BLaER1 treated with 17β-estradiol and CSF1 and Interleukin-3, amounts not matched to agents 10 nM and 100 nM (cell line): ENCODE results near the gene TBC1D16.

Experiments used
- H3K27ac ChIP-seq, 11 experiments: shearing (Covaris generic); formaldehyde crosslinking; 2 replicates each; pipeline ENCODE4 v1.8.1; 2022
- H3K27me3 ChIP-seq, 11 experiments: shearing (Covaris generic); formaldehyde crosslinking; 2 replicates each; pipeline ENCODE4 v1.8.1; 2022
- H3K36me3 ChIP-seq, 11 experiments: shearing (Covaris generic); formaldehyde crosslinking; 2 replicates each; pipeline ENCODE4 v1.8.1; 2022
- H3K4me1 ChIP-seq, 10 experiments: shearing (Covaris generic); formaldehyde crosslinking; 2 replicates each; pipeline ENCODE4 v1.8.1; 2022
- H3K4me2 ChIP-seq, 11 experiments: shearing (Covaris generic); formaldehyde crosslinking; 2 replicates each; pipeline ENCODE4 v1.8.1; 2022
- H3K4me3 ChIP-seq, 10 experiments: shearing (Covaris generic); formaldehyde crosslinking; 2 replicates each; pipeline ENCODE4 v1.8.1; 2022
- H3K9ac ChIP-seq, 11 experiments: shearing (Covaris generic); formaldehyde crosslinking; 2 replicates each; pipeline ENCODE4 v1.8.1; 2022
- H3K9me3 ChIP-seq, 11 experiments: shearing (Covaris generic); formaldehyde crosslinking; replicated peaks in 1 of 11; 2 replicates each; pipeline ENCODE4 v1.8.1; 2022
- H4K20me1 ChIP-seq, 11 experiments: shearing (Covaris generic); formaldehyde crosslinking; 2 replicates each; pipeline ENCODE4 v1.8.1; 2022
- Cebpa-rat ChIP-seq, 11 experiments: shearing (Covaris generic); IDR thresholded peaks; 2 replicates each; pipeline ENCODE4 v1.8.1; 2022

TBC1D16 gene

DNA sequence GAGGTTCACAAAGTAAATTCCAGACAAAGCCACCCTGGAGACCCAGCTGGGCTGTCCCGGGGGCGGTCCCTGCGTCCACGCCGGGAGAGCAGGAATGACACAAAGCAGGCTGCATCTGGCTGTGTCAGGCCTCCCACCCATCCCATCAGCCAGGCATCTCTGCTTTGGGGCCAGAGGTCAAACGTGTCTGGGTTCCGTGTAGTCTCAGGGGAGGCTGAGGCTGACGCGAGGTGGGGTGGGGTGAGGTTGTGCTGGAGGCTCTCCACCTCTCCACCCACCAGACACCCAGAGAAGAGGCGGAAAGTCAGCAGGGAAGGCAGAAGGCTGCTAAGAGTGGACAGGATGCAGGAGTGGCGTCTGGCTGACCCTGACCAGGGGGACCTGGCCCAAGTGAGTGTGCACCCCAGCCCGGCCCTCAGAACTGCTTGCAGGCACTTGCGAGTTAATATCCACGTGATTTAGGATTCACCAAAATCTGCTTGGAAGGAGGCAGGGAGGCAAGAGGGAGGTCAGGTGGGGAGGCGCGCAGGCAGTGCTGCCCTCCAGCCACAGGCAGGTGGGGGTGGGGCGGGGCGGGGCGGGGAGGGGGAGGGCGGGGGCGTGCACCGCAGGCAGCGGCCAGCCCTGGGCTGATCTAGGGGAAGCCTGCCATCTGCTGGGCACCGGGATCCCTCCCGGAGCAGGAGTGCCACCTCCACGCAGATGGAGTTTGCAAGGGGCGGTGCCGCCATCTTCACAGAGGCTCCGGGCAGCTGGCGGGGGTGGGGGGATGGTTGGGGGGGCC, 44.3 kb downstream of the TBC1D16 start:
- peaks cover 0 to 38% (median 13%) of the 10 kb centered on the region in 11 experiments; a peak in 14 of 22 replicates for H4K20me1 ChIP-seq
- H3K4me2 ChIP-seq = peak overlapping the region; percentile 82 to 100 (median 99)
- no peak for TF ChIP-seq Cebpa-rat (IDR thresholded peaks at IDR 0.05)
- peaks cover 60 to 97% (median 91%) of the 10 kb centered on the region in 10 experiments for H3K4me1 ChIP-seq
- no peaks in the 10 kb centered on the region for H3K9me3 ChIP-seq
- peaks cover 0 to 36% (median 17%) of the 10 kb centered on the region in 11 experiments; a peak in 14 of 22 replicates for H3K27me3 ChIP-seq
- H3K4me3 ChIP-seq = peak overlapping the region; percentile 48 to 70 (median 60); a peak in 18 of 20 replicates
- H3K27ac ChIP-seq = peak overlapping the region in 7 of 11 experiments; percentile 92 to 98 (median 96); a peak in 14 of 22 replicates
- no peaks in the 10 kb centered on the region for H3K36me3 ChIP-seq
- peak overlapping the region in 10 of 11 experiments; percentile 44 to 85 (median 80); a peak in 16 of 22 replicates for H3K9ac ChIP-seq

DNA sequence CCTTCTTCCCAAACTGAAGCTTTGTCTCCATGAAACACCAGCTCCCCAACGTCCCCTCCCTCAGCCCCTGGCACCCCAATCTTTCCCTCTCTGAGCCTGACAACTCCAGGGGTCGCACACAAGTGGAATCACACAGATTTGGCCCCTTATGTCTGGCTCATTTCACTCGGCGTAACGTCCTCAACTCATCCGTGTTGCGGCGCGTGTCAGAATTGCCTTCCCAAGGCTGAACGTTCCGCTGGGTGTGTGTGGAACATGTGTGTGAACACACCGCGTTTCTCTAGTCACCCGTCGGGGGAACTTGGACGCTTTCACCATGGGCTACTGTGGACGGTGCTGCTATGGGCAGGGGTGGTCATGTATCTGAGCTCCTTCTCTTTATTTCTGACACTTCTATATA, 45.0 kb downstream of the TBC1D16 start:
- H3K4me1 ChIP-seq = peaks cover 54 to 97% (median 91%) of the 10 kb centered on the region in 10 experiments
- no peaks in the 10 kb centered on the region for H3K36me3 ChIP-seq
- 0 out of 22 replicates have a peak overlapping the region, but pooled peaks of 2 of the 11 experiments have one; percentile 15 to 36 for H3K27ac ChIP-seq
- peak overlapping the region in 2 of 11 experiments; percentile 25 to 49; a peak in 3 of 22 replicates for H3K9ac ChIP-seq
- H3K27me3 ChIP-seq = peaks cover 0 to 36% (median 17%) of the 10 kb centered on the region in 11 experiments; a peak in 14 of 22 replicates
- TF ChIP-seq Cebpa-rat (IDR thresholded peaks at IDR 0.05) = no peak
- H3K4me3 ChIP-seq = no peak overlapping the region
- no peaks in the 10 kb centered on the region for H3K9me3 ChIP-seq
- H3K4me2 ChIP-seq = peak overlapping the region in 10 of 11 experiments; percentile 59 to 91 (median 80); a peak in 18 of 22 replicates
- H4K20me1 ChIP-seq = peaks cover 0 to 42% (median 17%) of the 10 kb centered on the region in 11 experiments; a peak in 14 of 22 replicates

DNA sequence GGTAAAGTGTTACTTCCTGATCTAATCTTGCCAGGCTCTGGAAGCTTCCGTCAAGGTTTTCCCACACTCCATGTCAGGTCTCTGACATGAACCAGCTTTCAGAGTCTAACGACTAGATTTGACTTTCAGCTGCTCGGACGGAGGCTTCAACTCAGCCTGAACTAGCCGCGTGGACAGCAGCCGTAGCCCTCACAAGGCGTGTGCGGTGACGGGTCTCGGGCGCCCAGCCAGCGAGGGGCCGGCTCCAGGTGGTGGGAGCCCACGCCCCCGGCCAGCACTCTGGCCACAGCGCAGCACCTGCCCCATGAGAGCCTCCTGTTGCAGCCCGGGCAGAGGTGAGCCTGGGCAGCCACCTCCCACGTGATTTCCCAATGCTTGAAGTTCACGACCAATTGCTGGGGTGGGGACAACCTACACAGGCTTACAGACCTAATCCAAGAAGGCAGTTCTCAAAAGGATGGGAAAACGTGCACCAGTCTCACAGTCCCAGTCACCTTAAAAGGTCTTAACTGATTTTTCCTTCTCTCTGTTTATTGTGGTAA, 45.5 kb downstream of the TBC1D16 start:
- H3K27me3 ChIP-seq = peaks cover 0 to 36% (median 17%) of the 10 kb centered on the region in 11 experiments; a peak in 14 of 22 replicates
- peaks cover 53 to 97% (median 91%) of the 10 kb centered on the region in 10 experiments for H3K4me1 ChIP-seq
- TF ChIP-seq Cebpa-rat (IDR thresholded peaks at IDR 0.05) = no peak

GRCh38 chr17:79989106-79989835, 46.4 kb downstream of the TBC1D16 start:
- Histone ChIP-seq H3K9me3 (no peaks in the 10 kb centered on the region), H3K4me3 (no peak overlapping the region), H3K27ac (peak overlapping the region in 1 of 11 experiments; percentile 44; a peak in 3 of 22 replicates), H3K27me3 (peaks cover 0 to 36% (median 17%) of the 10 kb centered on the region in 11 experiments; a peak in 14 of 22 replicates), H3K9ac (peak overlapping the region in 3 of 11 experiments; percentile 2 to 59 (median 46); a peak in 4 of 22 replicates), H4K20me1 (peaks cover 5 to 50% (median 17%) of the 10 kb centered on the region in 11 experiments; a peak in 14 of 22 replicates), H3K36me3 (no peaks in the 10 kb centered on the region), H3K4me2 (peak overlapping the region; percentile 64 to 91 (median 83); a peak in 21 of 22 replicates), H3K4me1 (peaks cover 45 to 96% (median 90%) of the 10 kb centered on the region in 10 experiments)
- no peak for TF ChIP-seq Cebpa-rat (IDR thresholded peaks at IDR 0.05)

More for the DNA sequence above, 45.5 kb downstream of the TBC1D16 start:
- Histone ChIP-seq H3K9ac (0 out of 22 replicates have a peak overlapping the region, but pooled peaks of 1 of the 11 experiments have one; percentile 49), H3K9me3 (no peaks in the 10 kb centered on the region), H3K4me3 (no peak overlapping the region), H3K4me2 (peak overlapping the region in 8 of 11 experiments; percentile 11 to 91 (median 81); a peak in 9 of 22 replicates), H3K27ac (no peak overlapping the region), H4K20me1 (peaks cover 3 to 47% (median 17%) of the 10 kb centered on the region in 11 experiments; a peak in 14 of 22 replicates), H3K36me3 (no peaks in the 10 kb centered on the region)

DNA sequence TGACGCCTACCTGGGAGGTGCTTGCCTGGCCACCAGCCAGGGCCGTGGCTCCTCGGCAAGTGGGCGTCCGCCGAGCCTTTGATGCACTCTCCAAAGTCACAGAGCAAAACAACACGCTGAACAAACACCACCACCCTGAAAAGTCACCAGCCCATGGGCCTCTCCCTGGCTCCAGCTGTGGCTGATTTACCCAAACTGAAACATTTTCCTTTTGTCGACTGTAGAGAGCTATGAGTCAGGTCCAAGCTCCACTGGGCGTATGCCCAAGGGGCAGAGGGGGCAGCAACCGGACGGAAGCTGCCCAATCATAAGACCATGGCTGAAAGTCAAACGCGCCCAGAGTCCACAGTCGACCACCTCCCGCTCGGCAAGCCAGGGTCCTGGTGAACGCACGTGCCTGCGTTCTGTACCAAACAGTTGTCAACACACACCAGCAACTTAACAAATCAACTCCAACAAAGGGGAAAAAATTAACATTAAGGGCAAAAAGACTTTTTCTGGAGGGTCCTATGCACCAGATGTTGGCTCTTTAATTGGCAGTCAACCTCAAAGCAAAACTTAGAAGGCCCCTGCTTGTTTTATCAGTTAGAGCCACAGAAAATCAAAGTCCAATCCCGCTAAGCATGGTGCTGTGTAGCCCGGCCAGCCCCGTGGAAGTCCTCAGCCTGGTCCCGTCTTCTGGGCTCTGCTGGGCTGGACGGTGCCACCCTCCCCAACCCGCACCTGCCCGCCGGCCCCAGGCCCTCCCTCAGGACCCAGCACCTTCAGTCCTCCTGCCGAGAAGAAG, 47.3 kb downstream of the TBC1D16 start:
- Histone ChIP-seq H3K9me3 (no peaks in the 10 kb centered on the region), H3K27ac (peak overlapping the region in 7 of 11 experiments; percentile 5 to 57 (median 26); a peak in 8 of 22 replicates), H3K36me3 (no peaks in the 10 kb centered on the region), H3K9ac (peak overlapping the region in 10 of 11 experiments; percentile 6 to 59 (median 38); a peak in 12 of 22 replicates), H3K4me1 (peaks cover 40 to 96% (median 89%) of the 10 kb centered on the region in 10 experiments), H3K4me2 (peak overlapping the region; percentile 64 to 91 (median 83)), H4K20me1 (peaks cover 5 to 52% (median 19%) of the 10 kb centered on the region in 11 experiments; a peak in 14 of 22 replicates), H3K27me3 (peaks cover 0 to 36% (median 17%) of the 10 kb centered on the region in 11 experiments; a peak in 14 of 22 replicates), H3K4me3 (peak overlapping the region in 2 of 10 experiments; percentile 6 to 7; a peak in 1 of 20 replicates)
- TF ChIP-seq Cebpa-rat (IDR thresholded peaks at IDR 0.05) = no peak; a peak in 1 of 22 replicates

DNA sequence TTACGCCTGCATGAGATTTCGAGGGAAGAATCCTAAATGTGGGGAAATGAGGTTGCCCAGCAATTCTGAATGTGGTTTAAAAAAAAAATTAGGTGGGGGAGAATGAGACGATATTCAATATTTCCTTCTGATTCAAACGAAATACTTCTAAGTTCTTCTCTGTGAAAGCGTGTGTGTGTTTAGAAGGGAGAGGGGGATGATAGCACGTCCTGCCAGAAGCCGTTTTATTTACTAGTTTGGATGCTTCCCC, 47.8 kb downstream of the TBC1D16 start:
- TF ChIP-seq Cebpa-rat (IDR thresholded peaks at IDR 0.05) = no peak
- Histone ChIP-seq H3K4me3 (peak overlapping the region in 2 of 10 experiments; percentile 6 to 7; a peak in 1 of 20 replicates), H3K9ac (peak overlapping the region in 10 of 11 experiments; percentile 6 to 59 (median 30); a peak in 12 of 22 replicates), H3K4me1 (peaks cover 39 to 96% (median 89%) of the 10 kb centered on the region in 10 experiments), H3K36me3 (no peaks in the 10 kb centered on the region), H4K20me1 (peaks cover 5 to 57% (median 22%) of the 10 kb centered on the region in 11 experiments; a peak in 14 of 22 replicates), H3K27ac (peak overlapping the region in 7 of 11 experiments; percentile 5 to 57 (median 26); a peak in 7 of 22 replicates), H3K4me2 (peak overlapping the region; percentile 64 to 91 (median 83)), H3K9me3 (no peaks in the 10 kb centered on the region), H3K27me3 (peaks cover 0 to 36% (median 17%) of the 10 kb centered on the region in 11 experiments; a peak in 14 of 22 replicates)

DNA sequence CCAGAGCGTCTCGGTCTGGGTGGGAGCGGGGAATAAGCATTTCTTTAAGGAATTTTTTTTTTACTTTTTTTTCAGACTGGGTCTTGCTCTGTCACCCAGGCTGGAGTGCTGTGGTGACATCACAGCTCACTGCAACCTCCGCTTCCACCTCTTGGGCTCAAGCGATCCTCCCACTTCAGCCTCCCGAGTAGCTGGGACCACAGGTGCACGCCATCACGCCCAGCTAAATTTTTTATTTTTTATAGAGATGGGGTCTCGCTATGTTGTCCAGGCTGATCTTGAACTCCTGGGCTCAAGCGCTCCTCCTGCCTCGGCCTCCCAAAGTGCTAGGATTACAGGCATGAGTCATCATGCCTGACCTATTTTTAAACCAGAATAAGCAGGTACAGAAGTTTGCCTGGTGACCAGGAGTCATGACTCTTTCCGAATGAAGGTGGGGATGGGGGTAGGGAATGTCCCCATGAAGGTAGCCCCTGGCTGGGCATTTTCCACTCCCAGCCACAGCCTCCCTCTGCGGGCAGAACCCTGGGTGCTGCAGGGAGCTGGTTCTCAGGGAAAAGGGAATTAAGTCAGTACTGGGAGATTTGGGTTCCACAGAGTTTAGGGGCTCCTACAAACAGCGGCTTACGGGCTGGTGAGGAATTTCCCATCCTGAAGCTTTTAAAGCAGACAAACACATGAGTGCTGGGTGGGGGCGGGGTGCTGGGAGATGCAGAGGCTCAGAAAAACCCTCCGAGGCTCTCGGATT, 48.3 kb downstream of the TBC1D16 start:
- peak overlapping the region in 2 of 11 experiments; percentile 26 to 44; a peak in 3 of 22 replicates for H3K27ac ChIP-seq
- no peak overlapping the region for H3K4me3 ChIP-seq
- no peaks in the 10 kb centered on the region for H3K36me3 ChIP-seq
- peaks cover 34 to 92% (median 85%) of the 10 kb centered on the region in 10 experiments for H3K4me1 ChIP-seq
- peak overlapping the region; percentile 64 to 91 (median 83); a peak in 21 of 22 replicates for H3K4me2 ChIP-seq
- H4K20me1 ChIP-seq = peaks cover 5 to 60% (median 24%) of the 10 kb centered on the region in 11 experiments; a peak in 14 of 22 replicates
- H3K9me3 ChIP-seq = no peaks in the 10 kb centered on the region
- H3K9ac ChIP-seq = peak overlapping the region in 6 of 11 experiments; percentile 6 to 59 (median 36); a peak in 7 of 22 replicates
- no peak for TF ChIP-seq Cebpa-rat (IDR thresholded peaks at IDR 0.05)
- H3K27me3 ChIP-seq = peaks cover 0 to 35% (median 17%) of the 10 kb centered on the region in 11 experiments; a peak in 14 of 22 replicates
